Adrenal gland (tissue), 12 donors: ENCODE measurements around the gene GREM2. TPM values are rescaled to one million over a fixed set of nuclear protein-coding genes. Genes with fewer than 3 reads are reported as not detected.

Experiments used
- DNase-seq, 7 donors: peaks; one replicate each; pipeline ENCODE4 v3.0.0-alpha.2; 2019 to 2020
- H3K27ac ChIP-seq, 5 donors: fragments of 200-600 bp; sonication (generic) in 4 of 5; 1 replicate in 3 of 5; 2 replicates in 2 of 5; pipeline versions ENCODE4 v1.5.1 to v1.8.0; 2016 to 2020; ENCODE audit warnings: mild to moderate bottlenecking in 1 of 5
- H3K27me3 ChIP-seq: fragments of 200-600 bp; 2 replicates; pipeline ENCODE4 v1.8.0; 2021
- H3K36me3 ChIP-seq, 2 donors: fragments of 200-600 bp; replicated peaks in 1 of 2; 1 replicate in 1 of 2; 2 replicates in 1 of 2; pipeline versions ENCODE4 v1.5.1 to v1.8.0; 2018 to 2022
- H3K4me1 ChIP-seq, 2 donors: fragments of 200-600 bp; replicated peaks in 1 of 2; 1 replicate in 1 of 2; 2 replicates in 1 of 2; pipeline versions ENCODE4 v1.5.1 to v1.8.0; 2018 to 2021
- H3K4me3 ChIP-seq, 4 donors: fragments of 200-600 bp; sonication (generic) in 3 of 4; one replicate each; pipeline ENCODE4 v1.5.1; 2016 to 2018
- H3K9me3 ChIP-seq, 3 donors: fragments of 200-600 bp; sonication (generic) in 1 of 3; replicated peaks in 1 of 3; 1 replicate in 2 of 3; 2 replicates in 1 of 3; pipeline versions ENCODE4 v1.5.1 to v1.8.0; 2016 to 2021
- POLR2A ChIP-seq, 2 donors: fragments of 450-650 bp; IDR thresholded peaks; one replicate each; pipeline ENCODE4 v1.6.1; 2017; ENCODE audit warnings: antibody characterized with exemption in 2 of 2, mild to moderate bottlenecking in 2 of 2, moderate library complexity in 1 of 2
- WGBS, 4 donors: extraction: QIAGEN DNeasy Blood & Tissue Kit in 2 of 4; methylation state at CpG; one replicate each; pipeline versions ENCODE4 v1.1.5 to v1.1.7; 2013 to 2017; 5-methylcytosine and 5-hydroxymethylcytosine counted together
- intact Hi-C, 2 donors: fragments of 100-400 bp; cut with DNase I; formaldehyde crosslinking; loops; one replicate each; pipeline versions ENCODE4 v1.14.1 to v1.15.0; 2022 to 2023
- polyA plus RNA-seq, 3 donors: library from polyadenylated mRNA; stranded (reverse); fragments of 200-250 nt in 2 of 3; fragments of 350-450 nt in 1 of 3; fragmentation: Illumina TruSeq in 1 of 3; extraction: RNeasy Lipid Tissue Mini Kit (QIAGEN cat#74804) in 1 of 3; gene quantifications; one replicate each; pipeline ENCODE4 v1.2.3, GENCODE V29; 2013 to 2014
- total RNA-seq, 9 donors: library from RNA; depleted of rRNA in 4 of 9; stranded (reverse); fragments of >200 nt in 4 of 9; fragments of 120-200 nt in 1 of 9; fragmentation: NEBNext Ultra II Directional in 1 of 9; extraction: Animal tissue kit (Norgen Biotek cat#: 25700) in 1 of 9; gene quantifications; one replicate each; pipeline versions ENCODE4 v1.1.0 to v1.2.4, GENCODE V29; 2013 to 2023
- TF ChIP-seq, protein P1 (sequence below), 6 experiments: fragments of 450-650 bp in 4 of 6; fragments of 200-600 bp in 2 of 6; sonication (generic) in 1 of 6; IDR thresholded peaks; 1 replicate in 5 of 6; 2 replicates in 1 of 6; pipeline versions ENCODE4 v1.5.1 to v1.8.0; 2016 to 2021; ENCODE audit warnings: antibody characterized with exemption in 6 of 6, mild to moderate bottlenecking in 2 of 6, moderate library complexity in 1 of 6
- donor health status: healthy with polysubstance abuse.
- donor health status: Bipolar disorder and iron deficiency.
- donor health status: DM: yes; HTN: yes; CAD: no.
- donor health status: DM: no; HTN: no; CAD: no.
- donor health status: DM: no; HTN: no; CAD: no.
- donor health status: DM: yes; HTN: yes; CAD: no.

The GREM2 gene
- total and polyA plus RNA-seq, 12 donors, result 0.39 to 3.2 (median 0.68) TPM

DNA sequence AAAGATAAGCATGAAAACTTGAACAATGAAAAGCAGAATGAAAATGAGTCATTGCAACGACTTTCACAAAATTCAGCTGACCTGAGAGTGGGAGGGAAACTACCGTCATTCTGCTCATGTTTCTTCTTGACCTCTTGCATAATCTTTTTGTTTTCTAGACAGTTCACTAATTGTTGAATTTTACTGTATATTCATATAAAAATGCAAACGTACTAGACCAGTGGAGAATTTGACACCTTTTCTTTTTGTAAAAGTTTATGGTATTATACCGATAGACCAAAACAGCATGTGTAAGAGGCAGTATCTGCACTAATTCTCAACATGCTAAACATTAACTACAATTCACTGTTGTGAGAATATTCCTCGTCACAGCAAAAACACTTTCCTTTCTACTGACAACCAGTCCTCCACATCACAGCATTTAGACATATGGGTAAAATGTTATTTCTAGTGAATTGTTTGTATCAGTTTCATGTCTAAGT is 137.8 kb downstream of the GREM2 start:
- intact Hi-C loops, result no loop called here
- 60 to 65% (median 62%) methylated on average over 5 of the region's 5 CpGs for WGBS, 4 donors
- H3K27ac ChIP-seq, result peak overlapping the region in 1 of 5 donors; percentile 16
- TF ChIP-seq POLR2A (IDR thresholded peaks at IDR 0.05), result no peak
- peak in 3 of 7 donors; percentile 10 to 24 (median 18) for DNase-seq
- H3K36me3 ChIP-seq, result no peaks in the 10 kb centered on the region
- H3K4me3 ChIP-seq, result no peak overlapping the region
- no peaks in the 10 kb centered on the region for H3K4me1 ChIP-seq
- H3K27me3 ChIP-seq, result no peaks in the 10 kb centered on the region
- H3K9me3 ChIP-seq, result no peaks in the 10 kb centered on the region

DNA sequence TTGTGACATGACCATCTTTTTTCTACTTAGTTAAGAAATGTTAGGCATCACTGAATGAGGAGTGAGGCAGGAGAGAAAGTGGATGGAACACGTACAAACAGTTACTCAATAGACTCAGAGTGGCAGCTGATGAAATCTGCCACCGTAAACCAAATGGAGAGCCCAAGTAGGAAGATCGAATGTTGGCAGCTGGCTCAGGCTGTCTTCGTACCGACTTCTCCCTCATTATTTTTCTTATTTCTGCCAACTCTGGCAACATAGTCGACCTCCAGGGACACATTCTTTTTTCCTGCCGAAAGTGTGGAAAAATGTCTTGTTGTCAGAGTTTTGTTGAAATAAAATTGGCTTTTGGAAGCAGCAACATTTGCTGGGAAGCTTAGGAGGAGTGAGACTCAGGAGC is 143.3 kb downstream of the GREM2 start:
- H3K4me3 ChIP-seq, result no peak overlapping the region
- no peaks in the 10 kb centered on the region for H3K4me1 ChIP-seq
- H3K27ac ChIP-seq, result no peak overlapping the region
- intact Hi-C loops, result no loop called here
- no peaks in the 10 kb centered on the region for H3K36me3 ChIP-seq
- H3K9me3 ChIP-seq, result no peaks in the 10 kb centered on the region
- WGBS, 4 donors, result 61 to 76% (median 71%) methylated on average over 7 of the region's 7 CpGs
- DNase-seq, result no peak
- no peak for TF ChIP-seq POLR2A (IDR thresholded peaks at IDR 0.05)
- H3K27me3 ChIP-seq, result no peaks in the 10 kb centered on the region

DNA sequence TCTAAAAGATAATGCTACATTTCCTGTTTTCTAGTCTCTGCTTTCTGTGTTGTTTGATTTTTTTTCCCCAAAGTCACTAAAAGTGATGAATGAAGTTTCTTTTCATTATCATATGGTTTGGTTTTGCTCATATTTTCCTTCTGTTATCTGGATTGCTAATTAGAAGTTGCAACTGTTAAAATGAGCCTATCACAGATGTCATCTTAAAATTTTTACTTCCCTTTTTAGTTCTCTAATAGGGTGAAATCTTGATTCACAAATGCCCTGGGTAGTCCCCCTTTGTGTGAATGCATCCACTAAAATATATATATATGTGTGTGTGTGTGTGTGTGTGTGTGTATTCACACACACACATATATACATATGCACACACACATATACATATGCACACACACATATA is 144.1 kb downstream of the GREM2 start:
- intact Hi-C loops, result no loop called here
- no peak overlapping the region for H3K4me3 ChIP-seq
- no peaks in the 10 kb centered on the region for H3K4me1 ChIP-seq
- no peak overlapping the region for H3K27ac ChIP-seq
- no peaks in the 10 kb centered on the region for H3K36me3 ChIP-seq
- H3K27me3 ChIP-seq, result no peaks in the 10 kb centered on the region
- no peak for DNase-seq
- no peaks in the 10 kb centered on the region for H3K9me3 ChIP-seq
- TF ChIP-seq, protein P1, sequence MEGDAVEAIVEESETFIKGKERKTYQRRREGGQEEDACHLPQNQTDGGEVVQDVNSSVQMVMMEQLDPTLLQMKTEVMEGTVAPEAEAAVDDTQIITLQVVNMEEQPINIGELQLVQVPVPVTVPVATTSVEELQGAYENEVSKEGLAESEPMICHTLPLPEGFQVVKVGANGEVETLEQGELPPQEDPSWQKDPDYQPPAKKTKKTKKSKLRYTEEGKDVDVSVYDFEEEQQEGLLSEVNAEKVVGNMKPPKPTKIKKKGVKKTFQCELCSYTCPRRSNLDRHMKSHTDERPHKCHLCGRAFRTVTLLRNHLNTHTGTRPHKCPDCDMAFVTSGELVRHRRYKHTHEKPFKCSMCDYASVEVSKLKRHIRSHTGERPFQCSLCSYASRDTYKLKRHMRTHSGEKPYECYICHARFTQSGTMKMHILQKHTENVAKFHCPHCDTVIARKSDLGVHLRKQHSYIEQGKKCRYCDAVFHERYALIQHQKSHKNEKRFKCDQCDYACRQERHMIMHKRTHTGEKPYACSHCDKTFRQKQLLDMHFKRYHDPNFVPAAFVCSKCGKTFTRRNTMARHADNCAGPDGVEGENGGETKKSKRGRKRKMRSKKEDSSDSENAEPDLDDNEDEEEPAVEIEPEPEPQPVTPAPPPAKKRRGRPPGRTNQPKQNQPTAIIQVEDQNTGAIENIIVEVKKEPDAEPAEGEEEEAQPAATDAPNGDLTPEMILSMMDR (IDR thresholded peaks at IDR 0.05), result no peak
- TF ChIP-seq POLR2A (IDR thresholded peaks at IDR 0.05), result no peak

DNA sequence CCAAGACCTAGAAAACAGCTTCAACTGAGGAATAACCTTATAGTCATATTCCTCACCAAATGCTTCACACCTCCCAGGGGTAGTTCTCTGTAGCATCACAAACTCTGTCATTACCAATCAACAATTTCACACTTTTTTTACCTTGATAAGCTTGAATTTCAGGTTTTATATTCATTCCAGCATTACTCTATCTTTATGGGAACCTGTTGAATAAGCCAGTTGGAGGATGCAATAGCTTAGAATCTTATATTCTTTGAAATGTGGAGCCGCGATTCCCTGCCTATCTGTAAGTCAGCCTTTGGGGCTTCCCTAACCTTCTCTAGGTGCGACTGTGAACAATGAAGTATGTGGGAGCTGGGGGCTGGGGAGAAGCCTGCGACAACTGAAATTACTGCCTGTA is 145.4 kb downstream of the GREM2 start:
- intact Hi-C loops, result no loop called here
- no peak overlapping the region for H3K4me3 ChIP-seq
- H3K9me3 ChIP-seq, result no peaks in the 10 kb centered on the region
- no peaks in the 10 kb centered on the region for H3K27me3 ChIP-seq
- whole genome bisulfite sequencing, 4 donors, result 86 to 95% (median 88%) methylated on average over 4 of the region's 4 CpGs
- H3K36me3 ChIP-seq, result no peaks in the 10 kb centered on the region
- DNase-seq, result no peak
- no peak overlapping the region for H3K27ac ChIP-seq
- H3K4me1 ChIP-seq, result no peaks in the 10 kb centered on the region
- no peak for TF ChIP-seq POLR2A (IDR thresholded peaks at IDR 0.05)
- TF ChIP-seq, protein P1 (IDR thresholded peaks at IDR 0.05), result no peak

DNA sequence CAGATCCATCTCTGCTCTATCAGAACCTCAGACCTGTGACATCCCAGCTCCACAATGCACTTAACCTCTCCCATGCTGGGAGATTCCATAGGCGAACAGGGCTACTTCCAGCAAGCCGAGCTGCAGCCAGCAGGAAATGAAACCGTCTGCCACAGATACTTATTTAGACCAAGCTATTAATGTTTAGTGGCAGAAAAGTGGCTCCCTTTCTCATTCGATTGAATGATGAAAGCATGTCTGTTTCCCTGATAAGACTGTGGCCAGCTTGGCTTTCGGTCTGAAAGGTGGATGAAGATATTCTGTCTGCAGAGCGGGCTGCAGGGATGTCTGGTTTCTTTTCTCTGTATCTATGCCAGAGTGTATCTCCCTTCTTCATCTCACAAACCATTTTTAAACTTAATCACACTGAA is 146.4 kb downstream of the GREM2 start:
- Histone ChIP-seq H3K36me3 (no peaks in the 10 kb centered on the region), H3K27ac (no peak overlapping the region), H3K4me1 (no peaks in the 10 kb centered on the region), H3K27me3 (no peaks in the 10 kb centered on the region), H3K9me3 (no peaks in the 10 kb centered on the region), H3K4me3 (no peak overlapping the region)
- no peak for TF ChIP-seq POLR2A (IDR thresholded peaks at IDR 0.05)
- TF ChIP-seq, protein P1 (IDR thresholded peaks at IDR 0.05), result no peak
- WGBS, 4 donors, result 51 to 63% (median 55%) methylated on average over 6 of the region's 6 CpGs
- intact Hi-C loops, result no loop called here
- no peak for DNase-seq
